ENCODE measurements around the gene PLD6.
"Not testable (repeated sequence)": the region's sequence is repeated elsewhere in the genome, so short reads cannot be mapped to it uniquely, and the experiment has no call there.

Gene PLD6

GRCh38 chr17:17198281-17198680 is 7.9 kb downstream of the PLD6 start:
- DNase-seq: no peak

GRCh38 chr17:17196776-17197175 is 9.4 kb downstream of the PLD6 start:
- no peak for DNase-seq

GRCh38 chr17:17195466-17195865 is 10.7 kb downstream of the PLD6 start:
- not testable (repeated sequence) for DNase-seq

- no peak for DNase-seq
These were observed 14.2 kb downstream of the PLD6 start for GRCh38 chr17:17191961-17192381.

GRCh38 chr17:17191346-17191792 is 14.8 kb downstream of the PLD6 start:
- DNase-seq: no peak

- no peak for DNase-seq
These were observed 15.9 kb downstream of the PLD6 start for GRCh38 chr17:17190188-17190587.

GRCh38 chr17:17189559-17189958 is 16.6 kb downstream of the PLD6 start:
- no peak for DNase-seq

GRCh38 chr17:17188586-17188985 is 17.5 kb downstream of the PLD6 start:
- no peak for DNase-seq

- DNase-seq: no peak
These were observed 19.3 kb downstream of the PLD6 start for GRCh38 chr17:17186551-17187505.

GRCh38 chr17:17186051-17186450 is 20.1 kb downstream of the PLD6 start:
- no peak for DNase-seq

GRCh38 chr17:17184985-17185757 is 21.0 kb downstream of the PLD6 start:
- DNase-seq: not testable (repeated sequence)

- DNase-seq: no peak
These were observed 22.4 kb downstream of the PLD6 start for GRCh38 chr17:17183744-17184143.

- no peak for DNase-seq
These were observed 23.5 kb downstream of the PLD6 start for GRCh38 chr17:17182598-17183136.

- DNase-seq: no peak
These were observed 24.2 kb downstream of the PLD6 start for GRCh38 chr17:17181666-17182597.

GRCh38 chr17:17180741-17181525 is 25.2 kb downstream of the PLD6 start:
- DNase-seq: no peak

- no peak for DNase-seq
These were observed 26.0 kb downstream of the PLD6 start for GRCh38 chr17:17180141-17180603.

- no peak for DNase-seq
These were observed 26.7 kb downstream of the PLD6 start for GRCh38 chr17:17179371-17179827.

- no peak for DNase-seq
These were observed 29.0 kb downstream of the PLD6 start for GRCh38 chr17:17177176-17177575.

GRCh38 chr17:17176341-17176740 is 29.8 kb downstream of the PLD6 start:
- DNase-seq: no peak

GRCh38 chr17:17175917-17176316 is 30.2 kb downstream of the PLD6 start:
- DNase-seq: no peak

GRCh38 chr17:17175340-17175739 is 30.8 kb downstream of the PLD6 start:
- DNase-seq: no peak

Measured in hippocampal formation (tissue), 2 donors.